Sigmoid colon (tissue), 4 donors: ENCODE data around the gene GSTT4.
"Not testable (repeated sequence)": the region's sequence is repeated elsewhere in the genome, so short reads cannot be mapped to it uniquely, and the experiment has no call there.

Source experiments
- CTCF ChIP-seq, 4 experiments: fragments of 450-650 bp in 3 of 4; fragments of 200-600 bp in 1 of 4; IDR thresholded peaks; one replicate each; pipeline ENCODE4 v1.5.1; 2016 to 2019; ENCODE audit warnings: antibody characterized with exemption in 4 of 4, mild to moderate bottlenecking in 3 of 4, moderate library complexity in 2 of 4
- EP300 ChIP-seq, 4 donors: sonication (generic); formaldehyde crosslinking; IDR thresholded peaks; one replicate each; pipeline ENCODE4 v1.6.1; 2017; ENCODE audit warnings: antibody characterized with exemption in 4 of 4
- POLR2A ChIP-seq, 2 donors: fragments of 450-650 bp; IDR thresholded peaks; one replicate each; pipeline ENCODE4 v1.6.1; 2016; ENCODE audit warnings: antibody characterized with exemption in 2 of 2, mild to moderate bottlenecking in 2 of 2, moderate library complexity in 2 of 2
- POLR2AphosphoS5 ChIP-seq, 4 donors: sonication (generic); formaldehyde crosslinking; IDR thresholded peaks; one replicate each; pipeline ENCODE4 v1.6.1; 2017; ENCODE audit warnings: antibody characterized with exemption in 4 of 4

DNA sequence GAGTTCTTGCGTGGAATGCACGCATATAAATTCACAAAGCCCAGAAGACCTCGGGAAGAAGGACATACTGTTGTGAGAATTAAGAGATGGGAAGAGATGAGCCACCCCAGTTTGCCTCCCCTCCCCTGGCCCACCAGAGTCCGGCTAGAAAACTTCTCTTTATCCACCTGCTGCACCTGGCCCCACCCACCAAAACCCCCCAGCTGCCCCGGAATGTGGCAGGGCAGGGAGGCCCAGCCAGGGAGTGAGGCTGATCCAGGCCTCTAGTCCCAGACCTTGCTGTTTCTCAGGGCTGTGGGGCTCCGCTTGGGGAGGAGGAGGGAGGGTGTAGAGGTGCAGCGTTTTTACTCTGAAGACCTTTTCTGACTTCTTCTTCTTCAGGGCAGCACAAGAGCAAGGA is 24.7 kb downstream of the GSTT4 start:
- TF ChIP-seq CTCF, POLR2A, POLR2AphosphoS5, EP300 (IDR thresholded peaks at IDR 0.05): not testable (repeated sequence)
